Parathyroid adenoma (tissue), 2 donors: ENCODE results near the gene SEMA5B.

ENCODE experiments used
- H2AFZ ChIP-seq: fragments of 300-600 bp; sonication (generic); one replicate; pipeline ENCODE4 v1.7.0; 2017; ENCODE audit warnings: antibody characterized with exemption, mild to moderate bottlenecking
- H3K27ac ChIP-seq: fragments of 300-600 bp; sonication (generic); one replicate; pipeline ENCODE4 v1.7.0; 2017
- H3K27me3 ChIP-seq: fragments of 300-600 bp; sonication (generic); one replicate; pipeline ENCODE4 v1.7.0; 2017; ENCODE audit warnings: low read length; ENCODE audit not compliant: control insufficient read depth, insufficient read depth
- H3K36me3 ChIP-seq: fragments of 300-600 bp; sonication (generic); one replicate; pipeline ENCODE4 v1.7.0; 2017; ENCODE audit warnings: low read length; ENCODE audit not compliant: control insufficient read depth, insufficient read depth
- H3K4me1 ChIP-seq: fragments of 300-600 bp; sonication (generic); one replicate; pipeline ENCODE4 v1.7.0; 2017; ENCODE audit warnings: control low read depth
- H3K4me2 ChIP-seq: fragments of 300-600 bp; sonication (generic); one replicate; pipeline ENCODE4 v1.7.0; 2017; ENCODE audit warnings: low read length
- H3K4me3 ChIP-seq: fragments of 300-600 bp; sonication (generic); one replicate; pipeline ENCODE4 v1.7.0; 2017; ENCODE audit warnings: low read depth, low read length
- H3K79me2 ChIP-seq: fragments of 300-600 bp; sonication (generic); one replicate; pipeline ENCODE4 v1.7.0; 2017; ENCODE audit warnings: control low read depth
- H3K9ac ChIP-seq: fragments of 300-600 bp; sonication (generic); one replicate; pipeline ENCODE4 v1.7.0; 2017; ENCODE audit warnings: mild to moderate bottlenecking
- H3K9me3 ChIP-seq: fragments of 300-600 bp; sonication (generic); one replicate; pipeline ENCODE4 v1.7.0; 2017; ENCODE audit warnings: low read length; ENCODE audit not compliant: control insufficient read depth
- TF ChIP-seq, protein P1 (sequence below): fragments of 300-600 bp; sonication (generic); IDR thresholded peaks from one replicate; pipeline ENCODE4 v1.7.0; 2017; ENCODE audit warnings: antibody characterized with exemption, mild to moderate bottlenecking
- donor health status: primary hyperparathyroidism.

Gene SEMA5B, protein sequence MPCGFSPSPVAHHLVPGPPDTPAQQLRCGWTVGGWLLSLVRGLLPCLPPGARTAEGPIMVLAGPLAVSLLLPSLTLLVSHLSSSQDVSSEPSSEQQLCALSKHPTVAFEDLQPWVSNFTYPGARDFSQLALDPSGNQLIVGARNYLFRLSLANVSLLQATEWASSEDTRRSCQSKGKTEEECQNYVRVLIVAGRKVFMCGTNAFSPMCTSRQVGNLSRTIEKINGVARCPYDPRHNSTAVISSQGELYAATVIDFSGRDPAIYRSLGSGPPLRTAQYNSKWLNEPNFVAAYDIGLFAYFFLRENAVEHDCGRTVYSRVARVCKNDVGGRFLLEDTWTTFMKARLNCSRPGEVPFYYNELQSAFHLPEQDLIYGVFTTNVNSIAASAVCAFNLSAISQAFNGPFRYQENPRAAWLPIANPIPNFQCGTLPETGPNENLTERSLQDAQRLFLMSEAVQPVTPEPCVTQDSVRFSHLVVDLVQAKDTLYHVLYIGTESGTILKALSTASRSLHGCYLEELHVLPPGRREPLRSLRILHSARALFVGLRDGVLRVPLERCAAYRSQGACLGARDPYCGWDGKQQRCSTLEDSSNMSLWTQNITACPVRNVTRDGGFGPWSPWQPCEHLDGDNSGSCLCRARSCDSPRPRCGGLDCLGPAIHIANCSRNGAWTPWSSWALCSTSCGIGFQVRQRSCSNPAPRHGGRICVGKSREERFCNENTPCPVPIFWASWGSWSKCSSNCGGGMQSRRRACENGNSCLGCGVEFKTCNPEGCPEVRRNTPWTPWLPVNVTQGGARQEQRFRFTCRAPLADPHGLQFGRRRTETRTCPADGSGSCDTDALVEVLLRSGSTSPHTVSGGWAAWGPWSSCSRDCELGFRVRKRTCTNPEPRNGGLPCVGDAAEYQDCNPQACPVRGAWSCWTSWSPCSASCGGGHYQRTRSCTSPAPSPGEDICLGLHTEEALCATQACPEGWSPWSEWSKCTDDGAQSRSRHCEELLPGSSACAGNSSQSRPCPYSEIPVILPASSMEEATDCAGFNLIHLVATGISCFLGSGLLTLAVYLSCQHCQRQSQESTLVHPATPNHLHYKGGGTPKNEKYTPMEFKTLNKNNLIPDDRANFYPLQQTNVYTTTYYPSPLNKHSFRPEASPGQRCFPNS

DNA sequence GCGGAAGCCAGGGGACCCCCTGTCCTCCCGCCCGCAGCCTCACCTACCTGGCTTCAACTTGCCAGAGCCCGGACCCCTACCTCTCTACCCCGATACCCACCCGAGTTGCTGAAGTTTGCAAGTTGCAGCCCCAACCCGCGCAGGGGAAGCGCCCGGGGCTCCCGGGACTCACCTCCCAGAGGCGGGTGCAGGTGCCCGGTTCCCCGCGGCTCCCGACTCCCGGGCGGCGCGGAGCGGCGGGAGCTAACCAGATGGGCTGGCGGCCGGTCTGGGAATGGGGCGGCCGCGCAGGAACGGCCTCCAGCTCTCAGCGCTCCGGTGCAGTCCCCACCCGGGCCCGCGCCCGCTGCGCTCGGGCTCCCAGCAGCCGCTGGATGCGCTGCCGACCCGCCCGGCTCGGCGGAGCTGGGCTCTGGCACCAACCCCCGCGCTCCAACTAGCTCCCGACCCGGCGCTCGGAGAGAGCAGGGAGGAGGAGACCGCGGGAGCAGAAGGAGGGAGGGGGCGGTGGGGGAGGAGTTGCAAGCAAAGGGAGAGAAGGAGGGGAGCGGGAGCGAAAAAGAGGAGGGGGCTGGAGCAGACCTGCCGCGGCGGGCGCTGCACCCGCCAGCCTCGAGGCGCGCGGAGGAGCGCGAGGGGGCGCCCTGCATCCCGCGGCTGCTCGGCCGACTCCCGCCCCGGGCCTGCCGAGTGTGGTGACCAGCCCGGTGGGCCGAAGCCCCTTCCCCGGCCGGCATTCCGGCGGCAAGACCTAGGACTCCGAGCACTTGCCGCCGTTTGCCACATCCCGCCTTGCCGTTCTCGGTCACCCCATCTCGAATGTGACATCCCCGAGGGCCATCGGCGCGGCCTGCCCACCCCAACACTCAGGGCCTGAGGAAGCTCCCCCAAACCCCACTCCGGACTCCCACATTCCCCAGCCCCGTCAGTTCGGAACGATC is at the start of gene SEMA5B:
Gene SEMA5B (minus strand): TSS at position 472 of the 941 bp plus-strand sequence. CDS start 66,500 bp downstream, outside the sequence.
- Histone ChIP-seq H3K27me3 (no peaks in the 10 kb centered on the region), H3K79me2 (no peaks in the 10 kb centered on the region), H3K4me2 (peak within 1 kb of the TSS; percentile 87), H3K36me3 (no peaks in the 10 kb centered on the region), H3K4me1 (no peaks in the 10 kb centered on the region), H3K4me3 (peak within 1 kb of the TSS; percentile 60), H3K27ac (no peak within 1 kb of the TSS), H3K9me3 (no peaks in the 10 kb centered on the region), H2AFZ (peak within 1 kb of the TSS; percentile 50), H3K9ac (no peak within 1 kb of the TSS)
- TF ChIP-seq, protein P1, sequence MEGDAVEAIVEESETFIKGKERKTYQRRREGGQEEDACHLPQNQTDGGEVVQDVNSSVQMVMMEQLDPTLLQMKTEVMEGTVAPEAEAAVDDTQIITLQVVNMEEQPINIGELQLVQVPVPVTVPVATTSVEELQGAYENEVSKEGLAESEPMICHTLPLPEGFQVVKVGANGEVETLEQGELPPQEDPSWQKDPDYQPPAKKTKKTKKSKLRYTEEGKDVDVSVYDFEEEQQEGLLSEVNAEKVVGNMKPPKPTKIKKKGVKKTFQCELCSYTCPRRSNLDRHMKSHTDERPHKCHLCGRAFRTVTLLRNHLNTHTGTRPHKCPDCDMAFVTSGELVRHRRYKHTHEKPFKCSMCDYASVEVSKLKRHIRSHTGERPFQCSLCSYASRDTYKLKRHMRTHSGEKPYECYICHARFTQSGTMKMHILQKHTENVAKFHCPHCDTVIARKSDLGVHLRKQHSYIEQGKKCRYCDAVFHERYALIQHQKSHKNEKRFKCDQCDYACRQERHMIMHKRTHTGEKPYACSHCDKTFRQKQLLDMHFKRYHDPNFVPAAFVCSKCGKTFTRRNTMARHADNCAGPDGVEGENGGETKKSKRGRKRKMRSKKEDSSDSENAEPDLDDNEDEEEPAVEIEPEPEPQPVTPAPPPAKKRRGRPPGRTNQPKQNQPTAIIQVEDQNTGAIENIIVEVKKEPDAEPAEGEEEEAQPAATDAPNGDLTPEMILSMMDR, result peak; percentile 20

DNA sequence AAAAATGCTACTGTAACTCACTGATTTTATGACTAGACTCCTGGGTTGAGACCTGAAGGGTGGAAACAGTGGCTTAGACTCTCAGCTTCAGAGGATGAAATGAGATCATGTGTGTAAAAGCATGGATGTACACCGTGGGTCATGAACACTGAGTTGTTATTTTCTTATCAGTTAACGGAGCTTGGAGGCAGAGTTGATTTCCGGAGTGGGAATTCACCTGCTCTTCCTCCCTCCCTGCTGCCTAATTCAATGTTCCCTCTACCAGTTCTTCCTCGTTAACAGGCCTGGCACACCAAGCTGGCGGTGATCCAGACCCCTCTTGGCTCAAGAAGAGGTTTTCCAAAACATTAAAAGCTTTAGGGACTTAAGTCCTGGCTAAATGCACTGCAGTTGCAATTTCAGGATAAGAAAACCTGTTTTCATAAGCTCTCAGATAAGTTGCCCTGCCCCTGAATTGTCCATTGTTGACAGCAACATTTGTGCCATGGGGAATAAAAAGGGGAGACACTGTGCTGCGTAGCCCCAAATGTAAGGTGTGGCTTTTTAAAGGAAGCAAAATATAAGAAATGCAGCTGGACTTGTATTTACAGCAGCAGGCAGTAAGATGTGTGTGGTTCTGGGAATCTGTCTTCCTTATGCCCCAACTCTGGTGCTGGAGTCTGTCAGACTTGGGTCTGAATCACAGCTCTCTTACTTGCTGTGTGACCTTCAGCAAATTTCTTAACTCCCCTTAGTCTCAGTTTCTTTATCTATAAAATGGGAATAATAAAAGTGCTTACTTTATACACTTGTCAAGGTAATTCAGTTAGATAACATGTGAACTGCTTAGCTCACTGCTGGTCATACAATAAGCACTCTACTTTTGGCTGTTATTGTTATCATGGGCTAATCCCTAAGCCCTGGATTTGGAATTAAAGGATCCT is 49.2 kb upstream of the SEMA5B start:
- Histone ChIP-seq H3K4me3 (no peak overlapping the region), H3K9ac (no peak overlapping the region), H3K27ac (peak overlapping the region; percentile 52), H3K79me2 (peaks cover 9% of the 10 kb centered on the region), H3K9me3 (no peaks in the 10 kb centered on the region), H3K4me1 (peaks cover 12% of the 10 kb centered on the region), H3K27me3 (no peaks in the 10 kb centered on the region), H3K36me3 (no peaks in the 10 kb centered on the region), H2AFZ (peak overlapping the region; percentile 30), H3K4me2 (peak overlapping the region; percentile 39)
- TF ChIP-seq, protein P1, result no peak

DNA sequence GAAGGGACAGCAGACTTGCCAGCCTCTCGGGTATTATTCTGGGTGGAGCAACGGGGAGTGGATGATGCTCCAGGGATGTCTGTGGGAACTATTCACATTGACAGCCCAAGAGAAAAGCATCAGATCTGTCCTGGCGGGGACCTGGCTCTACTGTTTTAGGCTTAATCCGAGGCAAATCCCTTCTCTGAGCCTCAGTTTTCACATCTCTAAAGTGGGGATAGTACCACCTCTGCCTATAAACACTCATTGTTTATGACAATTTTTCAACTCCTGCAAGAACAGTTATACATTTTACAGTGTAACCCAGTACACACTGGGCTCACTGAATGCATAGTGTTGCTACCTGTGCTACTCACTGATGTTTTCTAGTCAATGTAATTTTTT is 48.5 kb upstream of the SEMA5B start:
- no peak overlapping the region for H2AFZ ChIP-seq
- H3K4me1 ChIP-seq, result peaks cover 16% of the 10 kb centered on the region
- H3K27ac ChIP-seq, result peak overlapping the region; percentile 52
- no peak overlapping the region for H3K9ac ChIP-seq
- H3K4me3 ChIP-seq, result no peak overlapping the region
- H3K9me3 ChIP-seq, result no peaks in the 10 kb centered on the region
- TF ChIP-seq, protein P1, result no peak
- no peaks in the 10 kb centered on the region for H3K27me3 ChIP-seq
- H3K79me2 ChIP-seq, result peaks cover 9% of the 10 kb centered on the region
- no peak overlapping the region for H3K4me2 ChIP-seq
- no peaks in the 10 kb centered on the region for H3K36me3 ChIP-seq
